Body of pancreas (tissue), 4 donors: ENCODE results near the gene GBGT1. TPM values are rescaled to one million over a fixed set of nuclear protein-coding genes. Genes with fewer than 3 reads are reported as not detected.
A peak's percentile ranks its signal among the peaks of the same experiment; 100 is the strongest.

ENCODE experiments used
- ATAC-seq: fragments of 150-250 bp; one replicate; pipeline ENCODE4 v1.9.1; 2016
- DNase-seq, 4 donors: peaks; one replicate each; pipeline ENCODE4 v3.0.0-alpha.2; 2019
- H3K27ac ChIP-seq, 4 donors: fragments of 200-600 bp; sonication (generic); 1 replicate in 3 of 4; 2 replicates in 1 of 4; pipeline versions ENCODE4 v1.5.1 to v1.6.1; 2016 to 2019; ENCODE audit warnings: mild to moderate bottlenecking in 1 of 4, mixed read lengths in 1 of 4, moderate library complexity in 1 of 4
- H3K27me3 ChIP-seq, 2 donors: fragments of 200-600 bp; sonication (generic); one replicate each; pipeline ENCODE4 v1.6.0; 2016; ENCODE audit warnings: mild to moderate bottlenecking in 1 of 2
- H3K36me3 ChIP-seq, 2 donors: fragments of 200-600 bp; sonication (generic); replicated peaks in 1 of 2; 2 replicates each; pipeline ENCODE4 v1.5.1; 2016; ENCODE audit warnings: low read depth in 2 of 2; ENCODE audit not compliant: insufficient read depth in 1 of 2
- H3K4me1 ChIP-seq: fragments of 200-600 bp; sonication (generic); one replicate; pipeline ENCODE4 v1.6.0; 2016
- H3K4me3 ChIP-seq, 2 donors: fragments of 200-600 bp; sonication (generic); 1 replicate in 1 of 2; 2 replicates in 1 of 2; pipeline ENCODE4 v1.5.1; 2016 to 2019
- H3K9me3 ChIP-seq, 3 donors: fragments of 200-600 bp; sonication (generic); 1 replicate in 2 of 3; 2 replicates in 1 of 3; pipeline ENCODE4 v1.5.1; 2016
- POLR2A ChIP-seq, 3 donors: fragments of 450-650 bp; IDR thresholded peaks; one replicate each; pipeline ENCODE4 v1.6.1; 2016; ENCODE audit warnings: antibody characterized with exemption in 3 of 3, mild to moderate bottlenecking in 2 of 3
- WGBS, 2 donors: methylation state at CpG; one replicate each; pipeline ENCODE4 v1.1.5; 2017; 5-methylcytosine and 5-hydroxymethylcytosine counted together
- intact Hi-C: fragments of 100-400 bp; cut with DNase I; formaldehyde crosslinking; loops from one replicate; pipeline ENCODE4 v1.15.1; 2023
- total RNA-seq, 2 donors: library from RNA; depleted of rRNA; stranded (reverse); fragments of >200 nt; gene quantifications; one replicate each; pipeline ENCODE4 v1.1.0, GENCODE V29; 2016
- TF ChIP-seq, protein P1 (sequence below), 7 experiments: fragments of 450-650 bp in 4 of 7; fragments of 200-600 bp in 3 of 7; sonication (generic) in 3 of 7; IDR thresholded peaks; one replicate each; pipeline ENCODE4 v1.5.1; 2016 to 2019; ENCODE audit warnings: antibody characterized with exemption in 7 of 7

Gene GBGT1
- total RNA-seq, 2 donors from 2014 or later: 5.4 to 9.2 TPM

GRCh38 chr9:133116346-133117231 is 47.1 kb downstream of the GBGT1 start:
- ATAC-seq (no peak), DNase-seq (peak in 1 of 4 donors; percentile 81)
- Histone ChIP-seq H3K4me3 (no peak overlapping the region), H3K27ac (peak overlapping the region in 2 of 4 donors; percentile 65 to 90), H3K27me3 (no peaks in the 10 kb centered on the region), H3K9me3 (no peaks in the 10 kb centered on the region), H3K36me3 (no peaks in the 10 kb centered on the region), H3K4me1 (peaks cover 80% of the 10 kb centered on the region)
- intact Hi-C loops: no loop called here
- TF ChIP-seq, protein P1, sequence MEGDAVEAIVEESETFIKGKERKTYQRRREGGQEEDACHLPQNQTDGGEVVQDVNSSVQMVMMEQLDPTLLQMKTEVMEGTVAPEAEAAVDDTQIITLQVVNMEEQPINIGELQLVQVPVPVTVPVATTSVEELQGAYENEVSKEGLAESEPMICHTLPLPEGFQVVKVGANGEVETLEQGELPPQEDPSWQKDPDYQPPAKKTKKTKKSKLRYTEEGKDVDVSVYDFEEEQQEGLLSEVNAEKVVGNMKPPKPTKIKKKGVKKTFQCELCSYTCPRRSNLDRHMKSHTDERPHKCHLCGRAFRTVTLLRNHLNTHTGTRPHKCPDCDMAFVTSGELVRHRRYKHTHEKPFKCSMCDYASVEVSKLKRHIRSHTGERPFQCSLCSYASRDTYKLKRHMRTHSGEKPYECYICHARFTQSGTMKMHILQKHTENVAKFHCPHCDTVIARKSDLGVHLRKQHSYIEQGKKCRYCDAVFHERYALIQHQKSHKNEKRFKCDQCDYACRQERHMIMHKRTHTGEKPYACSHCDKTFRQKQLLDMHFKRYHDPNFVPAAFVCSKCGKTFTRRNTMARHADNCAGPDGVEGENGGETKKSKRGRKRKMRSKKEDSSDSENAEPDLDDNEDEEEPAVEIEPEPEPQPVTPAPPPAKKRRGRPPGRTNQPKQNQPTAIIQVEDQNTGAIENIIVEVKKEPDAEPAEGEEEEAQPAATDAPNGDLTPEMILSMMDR (IDR thresholded peaks at IDR 0.05): no peak
- no peak for TF ChIP-seq POLR2A (IDR thresholded peaks at IDR 0.05)
- WGBS, 2 donors: 65 to 81% methylated on average over 13 to 20 of the region's 20 CpGs

- WGBS, 2 donors: 83 to 90% methylated on average over 12 to 29 of the region's 32 CpGs
- DNase-seq (no peak), ATAC-seq (no peak)
- H3K36me3 ChIP-seq: no peaks in the 10 kb centered on the region
- no peaks in the 10 kb centered on the region for H3K27me3 ChIP-seq
- H3K9me3 ChIP-seq: no peaks in the 10 kb centered on the region
- H3K27ac ChIP-seq: peak overlapping the region in 2 of 4 donors; percentile 69
- intact Hi-C loops: no loop called here
- H3K4me3 ChIP-seq: no peak overlapping the region
- H3K4me1 ChIP-seq: peaks cover 77% of the 10 kb centered on the region
- no peak for TF ChIP-seq POLR2A (IDR thresholded peaks at IDR 0.05)
- TF ChIP-seq, protein P1 (IDR thresholded peaks at IDR 0.05): no peak
Observed at GRCh38 chr9:133115604-133116345, 47.9 kb downstream of the GBGT1 start.

DNA sequence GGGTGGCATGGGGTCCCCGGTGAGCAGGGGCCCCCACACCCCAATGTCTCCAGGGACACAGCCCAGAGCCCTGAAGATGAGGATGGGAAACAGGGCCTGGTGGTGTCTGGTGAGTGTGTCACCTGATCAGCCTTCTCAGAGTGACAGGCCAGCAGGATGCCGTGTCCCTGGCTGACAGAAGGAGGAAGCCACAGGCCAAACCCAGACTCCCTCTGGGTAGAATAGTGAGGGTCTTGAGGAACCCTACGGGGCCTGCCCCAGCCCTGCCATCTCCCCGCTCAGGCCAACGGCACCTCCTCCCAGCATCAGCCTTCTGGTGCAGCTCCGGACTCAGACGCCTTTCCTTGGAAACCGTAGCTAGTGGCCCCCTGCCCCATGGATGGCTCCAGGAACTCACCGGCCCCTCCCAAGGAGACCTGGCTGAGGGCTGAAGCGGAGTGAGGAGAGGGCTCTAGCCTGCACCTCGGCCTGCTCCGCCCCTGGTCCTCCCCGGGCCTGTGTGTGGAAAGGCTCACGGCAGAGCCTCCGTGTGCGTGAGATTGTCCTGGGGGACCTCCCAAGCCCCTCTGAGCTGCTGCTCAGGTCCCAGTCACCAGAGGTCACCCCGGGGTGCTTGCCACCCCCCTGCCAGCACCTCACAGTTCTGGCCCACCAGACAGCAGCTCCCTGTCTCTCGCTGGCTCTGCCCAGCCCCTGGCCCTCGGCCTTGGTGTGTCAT is 48.7 kb downstream of the GBGT1 start:
- H3K9me3 ChIP-seq: no peaks in the 10 kb centered on the region
- peak overlapping the region in 3 of 4 donors; percentile 52 to 69 (median 69) for H3K27ac ChIP-seq
- H3K36me3 ChIP-seq: no peaks in the 10 kb centered on the region
- DNase-seq: peak in 1 of 4 donors; percentile 23
- H3K4me1 ChIP-seq: peaks cover 75% of the 10 kb centered on the region
- 85% methylated on average over 17 of the region's 19 CpGs; no CpG with 5 or more reads in 1 of the 2 donors for WGBS, 2 donors
- no peak for TF ChIP-seq POLR2A (IDR thresholded peaks at IDR 0.05)
- TF ChIP-seq, protein P1 (IDR thresholded peaks at IDR 0.05): no peak
- intact Hi-C loops: no loop called here
- H3K27me3 ChIP-seq: no peaks in the 10 kb centered on the region
- no peak overlapping the region for H3K4me3 ChIP-seq
- no peak for ATAC-seq

GRCh38 chr9:133113949-133114885 is 49.5 kb downstream of the GBGT1 start:
- DNase-seq (peak in 2 of 4 donors; percentile 51 to 55), ATAC-seq (peak; percentile 12)
- TF ChIP-seq, protein P1 (IDR thresholded peaks at IDR 0.05): no peak
- no peak for TF ChIP-seq POLR2A (IDR thresholded peaks at IDR 0.05)
- H3K9me3 ChIP-seq: no peaks in the 10 kb centered on the region
- intact Hi-C loops: no loop called here
- no peak overlapping the region for H3K4me3 ChIP-seq
- peaks cover 67% of the 10 kb centered on the region for H3K4me1 ChIP-seq
- 48 to 69% methylated on average over 15 to 20 of the region's 20 CpGs for WGBS, 2 donors
- no peaks in the 10 kb centered on the region for H3K27me3 ChIP-seq
- peaks cover 0 to 3% of the 10 kb centered on the region in 2 donors for H3K36me3 ChIP-seq
- peak overlapping the region; percentile 52 to 69 (median 60) for H3K27ac ChIP-seq
